Neuronal stem cell (in vitro differentiated cells): ENCODE results near the gene SMYD3.

Experiments used
- DNase-seq: peaks from one replicate; pipeline ENCODE4 v3.0.0-alpha.2; 2013; ENCODE audit warnings: low spot score
- H2AFZ ChIP-seq: one replicate; pipeline ENCODE4 v1.6.1; 2013; ENCODE audit warnings: mild to moderate bottlenecking, low read length, inconsistent platforms
- H2AK5ac ChIP-seq: 2 replicates; pipeline ENCODE4 v1.6.1; 2013; ENCODE audit warnings: low read depth, mild to moderate bottlenecking, inconsistent platforms, low read length, moderate library complexity, mixed read lengths
- H2BK120ac ChIP-seq: 2 replicates; pipeline ENCODE4 v1.6.1; 2013; ENCODE audit warnings: low read depth, mild to moderate bottlenecking, inconsistent platforms, low read length, moderate library complexity, mixed read lengths
- H2BK12ac ChIP-seq: one replicate; pipeline ENCODE4 v1.6.1; 2013; ENCODE audit warnings: low read length, inconsistent platforms
- H2BK15ac ChIP-seq: 2 replicates; pipeline ENCODE4 v1.6.1; 2013; ENCODE audit warnings: mild to moderate bottlenecking, low read length, inconsistent platforms, mixed read lengths
- H2BK5ac ChIP-seq: one replicate; pipeline ENCODE4 v1.6.1; 2013; ENCODE audit warnings: inconsistent platforms, mild to moderate bottlenecking, low read length, moderate library complexity
- H3K14ac ChIP-seq: one replicate; pipeline ENCODE4 v1.6.1; 2013; ENCODE audit warnings: low read length, inconsistent platforms
- H3K18ac ChIP-seq: 2 replicates; pipeline ENCODE4 v1.6.1; 2013; ENCODE audit warnings: low read length, inconsistent platforms
- H3K23ac ChIP-seq: 2 replicates; pipeline ENCODE4 v1.6.1; 2013; ENCODE audit warnings: low read depth, mild to moderate bottlenecking, mixed read lengths, low read length, inconsistent platforms; ENCODE audit not compliant: poor library complexity
- H3K27ac ChIP-seq: replicated peaks from 3 replicates; pipeline ENCODE4 v1.5.1; 2013; ENCODE audit warnings: low read length, inconsistent platforms
- H3K27me3 ChIP-seq, 3 experiments: 2 replicates each; pipeline ENCODE4 v1.6.1; 2013; ENCODE audit warnings: low read length in 3 of 3, mild to moderate bottlenecking in 2 of 3, inconsistent platforms in 1 of 3, low read depth in 1 of 3, mixed read lengths in 1 of 3, moderate library complexity in 1 of 3; ENCODE audit not compliant: control insufficient read depth in 3 of 3, insufficient read depth in 3 of 3
- H3K36me3 ChIP-seq, 2 donors: replicated peaks in 1 of 2; 2 replicates each; pipeline ENCODE4 v1.6.1; 2013; ENCODE audit warnings: low read length in 2 of 2; ENCODE audit not compliant: control insufficient read depth in 2 of 2, insufficient read depth in 2 of 2
- H3K4ac ChIP-seq: 2 replicates; pipeline ENCODE4 v1.6.1; 2013; ENCODE audit warnings: inconsistent platforms, mild to moderate bottlenecking, low read length, moderate library complexity
- H3K4me1 ChIP-seq, 2 donors: 1 replicate in 1 of 2; 2 replicates in 1 of 2; pipeline ENCODE4 v1.6.1; 2013; ENCODE audit warnings: low read length in 2 of 2, low read depth in 1 of 2; ENCODE audit not compliant: control insufficient read depth in 2 of 2, insufficient read depth in 1 of 2
- H3K4me2 ChIP-seq: one replicate; pipeline ENCODE4 v1.6.1; 2013; ENCODE audit warnings: mild to moderate bottlenecking, low read length, inconsistent platforms; ENCODE audit not compliant: insufficient read depth, poor library complexity, severe bottlenecking
- H3K4me3 ChIP-seq, 2 donors: 2 replicates each; pipeline ENCODE4 v1.5.1; 2013; ENCODE audit warnings: low read length in 2 of 2, mild to moderate bottlenecking in 2 of 2, inconsistent platforms in 1 of 2, moderate library complexity in 1 of 2
- H3K79me1 ChIP-seq: one replicate; pipeline ENCODE4 v1.6.1; 2013; ENCODE audit warnings: low read depth, mild to moderate bottlenecking, inconsistent platforms, low read length, moderate library complexity
- H3K9ac ChIP-seq: one replicate; pipeline ENCODE4 v1.6.1; 2013; ENCODE audit warnings: mild to moderate bottlenecking, low read depth, low read length, inconsistent platforms; ENCODE audit not compliant: poor library complexity
- H3K9me3 ChIP-seq, 2 donors: replicated peaks in 1 of 2; 2 replicates each; pipeline versions ENCODE3 to v1.6.1; 2013; ENCODE audit warnings: low read length in 2 of 2, mild to moderate bottlenecking in 2 of 2, inconsistent platforms in 1 of 2, low read depth in 1 of 2, mixed read lengths in 1 of 2, moderate library complexity in 1 of 2; ENCODE audit not compliant: control insufficient read depth in 2 of 2, insufficient read depth in 1 of 2
- H4K8ac ChIP-seq: one replicate; pipeline ENCODE4 v1.6.1; 2013; ENCODE audit warnings: low read depth, mild to moderate bottlenecking, inconsistent platforms, low read length, moderate library complexity
- H4K91ac ChIP-seq: one replicate; pipeline ENCODE4 v1.6.1; 2013; ENCODE audit warnings: low read length, low read depth, mild to moderate bottlenecking, inconsistent platforms; ENCODE audit not compliant: poor library complexity
- WGBS, 2 donors: extraction: QIAGEN DNeasy Blood & Tissue Kit; methylation state at CpG; one replicate each; pipeline ENCODE4 v1.1.7; 2013; ENCODE audit warnings: missing lambda C conversion rate in 2 of 2, mixed read lengths in 1 of 2; ENCODE audit not compliant: insufficient read length in 2 of 2, insufficient replicate concordance in 1 of 2; ENCODE audit errors: extremely low coverage in 2 of 2; 5-methylcytosine and 5-hydroxymethylcytosine counted together

SMYD3 gene

GRCh38 chr1:246343251-246343650, 163.8 kb downstream of the SMYD3 start:
- no peak overlapping the region for H3K14ac ChIP-seq
- H3K4me1 ChIP-seq = peaks cover 0 to 2% of the 10 kb centered on the region in 2 donors

DNA sequence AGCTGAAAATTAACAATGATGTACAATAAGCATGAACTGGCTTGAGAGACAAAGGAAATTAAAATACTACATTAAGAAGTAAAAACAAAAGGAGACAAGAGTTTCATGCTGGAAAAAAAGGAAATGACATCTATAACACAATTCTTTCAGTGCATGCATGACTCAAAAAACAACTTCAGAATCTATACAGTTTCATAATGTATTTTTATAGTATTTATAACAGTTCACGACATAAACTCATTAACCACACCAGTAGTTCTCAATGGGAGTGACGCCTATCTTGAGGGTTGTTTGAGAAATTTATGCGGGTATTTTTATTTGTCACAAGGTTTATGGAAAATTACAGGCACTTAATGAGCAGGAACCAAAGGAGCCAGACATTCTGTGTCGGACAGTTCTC, 168.5 kb downstream of the SMYD3 start:
- Histone ChIP-seq H2AK5ac (no peak overlapping the region), H3K79me1 (no peaks in the 10 kb centered on the region), H3K14ac (no peak overlapping the region), H3K36me3 (no peaks in the 10 kb centered on the region), H3K4me1 (peaks cover 0 to 2% of the 10 kb centered on the region in 2 donors), H3K4ac (no peak overlapping the region), H3K9ac (no peak overlapping the region), H2BK15ac (no peak overlapping the region), H3K4me3 (no peak overlapping the region), H3K27me3 (peaks cover 0 to 2% (median 0%) of the 10 kb centered on the region in 3 experiments), H3K27ac (no peak overlapping the region), H2BK12ac (no peak overlapping the region), H4K91ac (no peak overlapping the region), H4K8ac (no peak overlapping the region), H2BK5ac (no peak overlapping the region), H3K9me3 (peaks cover 3 to 5% of the 10 kb centered on the region in 2 donors), H3K23ac (no peak overlapping the region), H2BK120ac (no peak overlapping the region), H3K18ac (no peak overlapping the region), H2AFZ (no peak overlapping the region), H3K4me2 (no peak overlapping the region)
- no CpG with 5 or more reads among the region's 4 CpGs for WGBS, 2 donors
- DNase-seq = no peak

More at GRCh38 chr1:246343251-246343650, 163.8 kb downstream of the SMYD3 start:
- no peak overlapping the region for H3K4me3 ChIP-seq
- H3K9me3 ChIP-seq = peaks cover 3 to 5% of the 10 kb centered on the region in 2 donors
- no peak overlapping the region for H2AFZ ChIP-seq
- no peak overlapping the region for H2BK12ac ChIP-seq
- peaks cover 2% of the 10 kb centered on the region for H3K79me1 ChIP-seq
- no peak overlapping the region for H4K8ac ChIP-seq
- H2AK5ac ChIP-seq = no peak overlapping the region
- no peak overlapping the region for H3K9ac ChIP-seq
- no CpG with 5 or more reads among the region's 1 CpG for WGBS, 2 donors
- no peak overlapping the region for H3K27ac ChIP-seq
- peaks cover 0 to 2% (median 0%) of the 10 kb centered on the region in 3 experiments for H3K27me3 ChIP-seq
- H3K4me2 ChIP-seq = no peak overlapping the region
- no peak overlapping the region for H2BK5ac ChIP-seq
- H3K23ac ChIP-seq = no peak overlapping the region
- H2BK120ac ChIP-seq = no peak overlapping the region
- H2BK15ac ChIP-seq = no peak overlapping the region
- no peak overlapping the region for H3K4ac ChIP-seq
- no peaks in the 10 kb centered on the region for H3K36me3 ChIP-seq
- DNase-seq = no peak
- no peak overlapping the region for H4K91ac ChIP-seq
- H3K18ac ChIP-seq = no peak overlapping the region

- no peak overlapping the region for H3K14ac ChIP-seq
- peaks cover 0 to 2% (median 0%) of the 10 kb centered on the region in 3 experiments for H3K27me3 ChIP-seq
- H3K23ac ChIP-seq = no peak overlapping the region
- no peaks in the 10 kb centered on the region for H3K79me1 ChIP-seq
- no peak overlapping the region for H3K9ac ChIP-seq
- H3K4ac ChIP-seq = no peak overlapping the region
- H3K4me3 ChIP-seq = no peak overlapping the region
- no peak overlapping the region for H2AFZ ChIP-seq
- H3K18ac ChIP-seq = no peak overlapping the region
- no peak overlapping the region for H2BK12ac ChIP-seq
- H3K27ac ChIP-seq = no peak overlapping the region
- H2BK5ac ChIP-seq = no peak overlapping the region
- H2BK120ac ChIP-seq = no peak overlapping the region
- no peak overlapping the region for H4K8ac ChIP-seq
- no peaks in the 10 kb centered on the region for H3K36me3 ChIP-seq
- DNase-seq = no peak
- H4K91ac ChIP-seq = no peak overlapping the region
- H3K4me1 ChIP-seq = peaks cover 0 to 2% of the 10 kb centered on the region in 2 donors
- no peak overlapping the region for H2AK5ac ChIP-seq
- H3K4me2 ChIP-seq = no peak overlapping the region
- no peak overlapping the region for H2BK15ac ChIP-seq
- peaks cover 3 to 5% of the 10 kb centered on the region in 2 donors for H3K9me3 ChIP-seq
- WGBS, 2 donors = no CpG with 5 or more reads among the region's 4 CpGs
These were observed 169.0 kb downstream of the SMYD3 start for GRCh38 chr1:246338098-246338497.

- Histone ChIP-seq H2AK5ac (no peak overlapping the region), H3K4me2 (no peak overlapping the region), H2BK5ac (no peak overlapping the region), H2BK12ac (no peak overlapping the region), H3K79me1 (no peaks in the 10 kb centered on the region), H4K8ac (no peak overlapping the region), H4K91ac (no peak overlapping the region), H2BK15ac (no peak overlapping the region), H2BK120ac (no peak overlapping the region), H3K27me3 (peaks cover 0 to 2% (median 0%) of the 10 kb centered on the region in 3 experiments), H3K9me3 (peaks cover 3 to 5% of the 10 kb centered on the region in 2 donors), H3K18ac (no peak overlapping the region), H3K4ac (no peak overlapping the region), H2AFZ (no peak overlapping the region), H3K4me3 (no peak overlapping the region), H3K36me3 (no peaks in the 10 kb centered on the region), H3K4me1 (peaks cover 0 to 2% of the 10 kb centered on the region in 2 donors), H3K27ac (no peak overlapping the region), H3K23ac (no peak overlapping the region), H3K9ac (no peak overlapping the region), H3K14ac (no peak overlapping the region)
- no CpG with 5 or more reads among the region's 5 CpGs for WGBS, 2 donors
- DNase-seq = no peak
These were observed 171.9 kb downstream of the SMYD3 start for GRCh38 chr1:246335151-246335550.
